HG03064 (cell line): Measurements from ENCODE around the gene CHURC1.

Source experiments
- ATAC-seq: cut with Tn5 transposase; IDR thresholded peaks from one replicate; pipeline ENCODE4 v1.9.1; 2021; ENCODE audit warnings: low read depth; ENCODE audit not compliant: unreplicated experiment

The CHURC1 gene

GRCh38 chr14:64979336-64980074 is 65.2 kb downstream of the CHURC1 start:
- no peak for ATAC-seq

- ATAC-seq: no peak
Measured at GRCh38 chr14:64983439-64984310, 69.4 kb downstream of the CHURC1 start.
